ENCODE data around the gene NUDT19.
"Not testable (repeated sequence)": the region's sequence is repeated elsewhere in the genome, so short reads cannot be mapped to it uniquely, and the experiment has no call there.

Gene NUDT19

GRCh38 chr19:32652894-32653598, 38.6 kb upstream of the NUDT19 start:
- DNase-seq (ENCODE audit: low read depth), result peak; percentile 10
- TF ChIP-seq CTCF (IDR thresholded peaks at IDR 0.05; ENCODE audit: insufficient read depth, low read depth, low read length, missing control alignments), result no peak
- H3K4me3 ChIP-seq (ENCODE audit: low read length), result no peak overlapping the region

- no peak for DNase-seq (ENCODE audit: low read depth)
- TF ChIP-seq CTCF (IDR thresholded peaks at IDR 0.05; ENCODE audit: insufficient read depth, low read depth, low read length, missing control alignments), result no peak
- H3K4me3 ChIP-seq (ENCODE audit: low read length), result no peak overlapping the region
Observed at GRCh38 chr19:32653599-32653915, 38.1 kb upstream of the NUDT19 start.

GRCh38 chr19:32656379-32656778, 35.2 kb upstream of the NUDT19 start:
- not testable (repeated sequence) for DNase-seq (ENCODE audit: low read depth); H3K4me3 ChIP-seq (ENCODE audit: low read length)

- no peak for TF ChIP-seq CTCF (IDR thresholded peaks at IDR 0.05; ENCODE audit: insufficient read depth, low read depth, low read length, missing control alignments)
- no peak for DNase-seq (ENCODE audit: low read depth)
- H3K4me3 ChIP-seq (ENCODE audit: low read length), result no peak overlapping the region
Observed at GRCh38 chr19:32658075-32658474, 33.5 kb upstream of the NUDT19 start.

GRCh38 chr19:32658527-32658926, 33.1 kb upstream of the NUDT19 start:
- no peak for TF ChIP-seq CTCF (IDR thresholded peaks at IDR 0.05; ENCODE audit: insufficient read depth, low read depth, low read length, missing control alignments)
- no peak overlapping the region for H3K4me3 ChIP-seq (ENCODE audit: low read length)
- no peak for DNase-seq (ENCODE audit: low read depth)

GRCh38 chr19:32661318-32661717, 30.3 kb upstream of the NUDT19 start:
- no peak for TF ChIP-seq CTCF (IDR thresholded peaks at IDR 0.05; ENCODE audit: insufficient read depth, low read depth, low read length, missing control alignments)
- no peak for DNase-seq (ENCODE audit: low read depth)
- H3K4me3 ChIP-seq (ENCODE audit: low read length), result no peak overlapping the region

GRCh38 chr19:32662186-32662585, 29.4 kb upstream of the NUDT19 start:
- peak; percentile 28 for DNase-seq (ENCODE audit: low read depth)
- no peak overlapping the region for H3K4me3 ChIP-seq (ENCODE audit: low read length)
- TF ChIP-seq CTCF (IDR thresholded peaks at IDR 0.05; ENCODE audit: insufficient read depth, low read depth, low read length, missing control alignments), result no peak

Measured in epithelial cell of esophagus (primary cell).